ENCODE measurements around the gene CDR2L.
"Not testable (repeated sequence)": the region's sequence is repeated elsewhere in the genome, so short reads cannot be mapped to it uniquely, and the experiment has no call there.

Gene CDR2L

DNA sequence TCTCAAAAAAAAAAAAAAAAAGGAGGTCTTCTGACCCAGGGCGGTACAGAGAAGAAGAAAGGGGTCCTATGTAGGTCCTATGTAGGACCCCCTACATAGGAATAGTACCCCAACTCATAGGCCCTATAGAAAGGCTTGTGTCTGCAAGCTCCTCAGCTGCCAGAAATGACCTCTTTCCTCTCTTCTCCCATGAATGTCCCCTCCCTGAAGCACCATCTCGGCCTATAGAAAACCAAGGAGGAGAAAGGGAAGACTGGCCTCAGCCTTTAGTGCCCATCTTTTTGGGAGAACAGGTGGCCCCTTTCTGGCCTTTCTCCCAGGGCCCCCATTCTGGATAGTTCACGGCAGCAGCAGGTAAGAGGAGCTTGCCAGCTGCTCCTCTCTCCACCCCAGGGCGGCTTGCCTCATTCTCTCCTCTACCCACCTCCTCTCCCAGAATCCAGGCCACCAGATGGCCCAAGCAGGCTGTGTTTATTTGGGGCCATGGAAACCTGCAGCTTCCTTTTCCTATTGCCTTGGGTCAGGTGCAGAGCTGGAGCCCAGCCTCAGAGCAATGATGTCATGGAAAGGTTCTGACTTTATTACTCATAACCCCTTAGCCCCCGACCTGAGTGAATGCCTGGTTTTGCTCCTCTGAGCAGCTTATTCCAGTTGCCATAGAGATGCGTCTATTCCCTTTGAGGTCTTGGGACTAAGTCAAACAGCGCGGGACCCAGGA is 23.4 kb downstream of the CDR2L start:
- DNase-seq (ENCODE audit: low read depth, low spot score): no peak

DNA sequence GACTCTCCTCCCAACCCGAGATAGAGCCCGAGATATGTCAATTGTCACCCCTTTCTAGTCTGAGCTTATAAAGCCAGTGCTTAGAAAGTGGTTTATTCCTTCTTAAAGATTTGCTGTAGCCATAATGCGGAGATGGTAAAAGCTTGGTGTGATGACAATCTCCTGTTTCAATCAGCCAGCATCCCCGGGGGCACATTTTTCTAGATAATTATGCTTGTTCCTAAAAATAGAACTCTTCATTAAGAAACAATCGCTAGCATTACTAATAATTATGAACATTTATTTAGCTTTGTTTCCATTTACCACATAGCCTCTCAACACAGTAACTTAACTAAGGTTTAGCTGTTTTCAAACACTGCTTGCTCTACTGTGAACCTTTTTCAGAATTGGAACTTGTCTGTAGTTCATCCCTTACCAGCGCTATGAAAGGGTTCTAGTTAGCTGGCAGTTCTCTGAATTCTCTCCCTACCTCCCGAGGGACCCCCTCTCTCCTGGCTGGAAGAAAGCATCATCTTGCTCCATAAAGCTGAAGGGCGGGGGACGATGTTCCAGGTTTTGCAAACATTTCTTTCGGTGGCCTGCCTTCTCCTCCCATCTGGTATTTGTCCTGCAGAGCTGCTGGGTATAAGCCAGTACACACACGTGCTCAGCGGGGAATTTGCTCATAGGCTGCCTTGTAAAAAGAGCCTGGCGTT is 24.1 kb downstream of the CDR2L start:
- DNase-seq (ENCODE audit: low read depth, low spot score): no peak

DNA sequence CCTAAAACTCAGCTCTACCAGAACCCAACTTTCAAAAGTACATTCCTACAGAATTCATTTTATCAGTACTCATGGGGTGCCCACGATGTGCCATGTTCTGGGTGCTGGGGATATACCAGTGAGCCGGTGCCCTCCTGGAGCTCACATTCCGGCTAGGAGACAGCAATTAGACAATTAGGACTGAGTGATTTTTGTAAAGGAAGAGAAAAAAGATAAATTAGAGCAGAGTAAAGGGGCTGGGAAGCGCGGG is 24.6 kb downstream of the CDR2L start:
- DNase-seq (ENCODE audit: low read depth, low spot score): no peak

DNA sequence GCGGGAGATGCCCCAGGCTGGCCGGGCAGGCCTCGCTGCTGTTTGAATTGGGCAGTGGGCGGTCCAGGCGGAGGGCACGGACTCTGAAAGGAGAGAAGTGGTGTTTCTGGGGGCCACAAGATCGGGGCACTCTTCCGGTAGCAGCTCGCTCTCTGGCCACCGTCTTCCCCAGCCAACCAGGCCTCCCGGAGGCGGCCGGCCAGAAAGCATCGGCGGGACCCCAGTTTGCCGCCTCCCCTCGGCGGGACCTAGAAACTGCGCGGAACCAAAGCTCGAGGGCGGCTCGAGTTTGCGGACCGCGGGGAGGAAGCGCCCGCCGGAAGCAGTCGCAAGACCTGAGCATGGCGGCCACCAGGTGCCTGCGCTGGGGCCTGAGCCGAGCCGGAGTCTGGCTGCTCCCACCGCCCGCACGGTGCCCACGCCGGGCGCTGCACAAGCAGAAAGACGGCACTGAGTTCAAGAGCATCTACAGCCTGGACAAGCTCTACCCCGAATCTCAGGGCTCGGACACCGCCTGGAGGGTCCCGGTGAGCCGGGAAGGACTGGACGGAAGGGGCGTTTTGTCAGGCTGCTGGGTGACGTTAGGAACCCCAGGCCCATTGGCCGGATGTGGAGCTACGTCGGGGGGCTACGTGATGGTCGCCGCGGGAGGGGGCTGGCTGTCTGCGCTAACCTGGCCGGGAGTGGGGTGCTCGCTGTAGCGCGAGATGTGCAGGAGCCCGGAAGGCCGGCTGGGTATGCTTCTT is 25.1 kb downstream of the CDR2L start, which contains the start of gene MRPL58:
Gene MRPL58, plus strand, starts transcription at position 325 of the 746 bp plus-strand sequence. Its CDS starts 17 bp downstream, at position 342.
- DNase-seq (ENCODE audit: low read depth, low spot score): peak; percentile 41

DNA sequence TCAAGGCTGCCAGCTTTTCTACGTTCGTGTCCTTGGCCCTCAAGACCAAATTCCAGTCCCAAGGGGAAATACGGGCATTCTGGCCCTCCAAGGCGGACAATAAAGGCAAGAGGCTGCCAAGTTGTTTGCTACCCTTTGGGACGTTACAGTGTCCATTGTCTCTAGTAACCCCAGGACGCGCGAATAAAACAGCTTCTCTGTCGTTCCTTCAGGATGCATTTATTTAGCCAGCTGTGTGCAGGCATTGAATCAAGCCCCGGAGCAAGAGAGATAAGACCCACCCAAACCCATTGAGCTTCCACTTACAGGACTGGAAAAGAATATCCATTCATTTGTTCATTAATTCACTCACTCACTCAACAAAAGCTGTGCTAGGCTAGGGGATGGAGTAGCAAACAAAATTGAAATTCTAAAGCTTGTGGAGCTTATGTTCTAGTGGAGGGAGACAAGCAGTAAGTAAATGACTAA is 25.7 kb downstream of the CDR2L start:
- no peak for DNase-seq (ENCODE audit: low read depth, low spot score)

DNA sequence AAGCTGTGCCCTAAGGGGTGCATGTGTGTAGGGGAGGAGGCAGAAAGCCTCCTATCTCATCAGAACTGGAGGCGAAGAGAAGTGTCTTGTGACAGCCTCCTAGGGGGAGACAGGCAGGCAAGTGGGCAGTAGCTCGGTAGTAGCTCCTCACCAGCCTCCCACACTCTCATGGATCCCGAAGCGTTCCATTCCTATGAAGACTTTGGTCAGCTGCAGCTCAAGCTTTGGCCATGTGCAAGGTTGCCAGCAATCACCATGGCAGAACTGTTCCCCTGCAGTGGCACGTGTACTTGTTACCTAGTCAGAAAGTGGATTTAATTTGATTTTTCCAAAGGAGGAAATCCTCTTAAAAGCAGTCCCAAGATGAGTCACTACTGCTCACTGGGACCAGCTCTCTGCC is 31.7 kb downstream of the CDR2L start:
- no peak for DNase-seq (ENCODE audit: low read depth, low spot score)

DNA sequence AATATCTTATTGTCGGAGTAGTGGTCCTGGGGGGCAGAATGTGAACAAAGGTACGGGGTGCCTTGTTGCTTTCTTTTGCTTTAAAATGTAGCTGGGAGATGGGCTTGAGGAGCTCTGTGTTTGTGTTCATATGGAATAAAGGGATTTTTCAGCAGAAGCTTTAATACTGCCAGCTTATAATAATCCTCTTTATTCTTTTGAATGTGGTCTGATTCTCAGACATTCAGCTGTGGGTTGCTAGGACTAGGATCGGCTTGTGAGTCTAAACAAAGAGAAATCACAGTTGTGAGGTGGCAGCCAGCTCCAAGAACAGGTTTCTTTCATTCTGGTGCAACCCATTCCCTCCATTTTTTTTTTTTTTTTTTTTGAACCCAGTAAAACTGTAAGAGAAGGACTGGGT is 32.3 kb downstream of the CDR2L start:
- no peak for DNase-seq (ENCODE audit: low read depth, low spot score)

DNA sequence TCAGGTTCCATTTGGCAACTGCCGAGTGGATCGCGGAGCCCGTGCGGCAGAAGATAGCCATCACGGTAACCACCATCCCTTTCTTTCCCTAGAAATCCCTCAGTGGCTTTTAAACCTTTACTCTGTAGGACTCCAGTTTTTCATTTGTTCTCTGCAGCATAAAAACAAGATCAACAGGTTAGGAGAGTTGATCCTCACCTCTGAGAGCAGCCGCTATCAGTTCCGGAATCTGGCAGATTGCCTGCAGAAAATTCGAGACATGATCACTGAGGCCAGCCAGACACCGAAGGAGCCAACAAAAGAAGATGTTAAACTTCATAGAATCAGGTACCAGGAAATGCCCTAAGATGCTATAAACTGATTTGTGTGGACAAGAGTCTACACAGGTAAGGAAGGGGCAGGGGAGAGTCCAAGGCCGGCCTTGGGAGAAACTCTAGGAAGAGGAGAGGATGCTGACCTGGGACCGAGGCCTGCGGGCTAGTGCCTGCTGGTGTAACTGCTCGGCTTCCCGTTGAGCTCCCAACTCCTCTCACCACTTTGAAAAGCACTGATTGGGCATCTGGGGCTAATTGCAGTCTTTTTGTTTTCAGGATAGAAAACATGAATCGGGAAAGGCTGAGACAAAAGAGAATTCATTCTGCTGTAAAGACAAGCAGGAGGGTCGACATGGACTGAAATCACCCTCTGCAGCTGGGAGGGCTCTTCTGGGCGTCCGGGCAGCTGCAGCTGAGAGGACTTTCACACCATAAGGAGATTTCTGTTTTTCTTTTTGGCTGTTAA is 33.1 kb downstream of the CDR2L start:
- DNase-seq (ENCODE audit: low read depth, low spot score): no peak

DNA sequence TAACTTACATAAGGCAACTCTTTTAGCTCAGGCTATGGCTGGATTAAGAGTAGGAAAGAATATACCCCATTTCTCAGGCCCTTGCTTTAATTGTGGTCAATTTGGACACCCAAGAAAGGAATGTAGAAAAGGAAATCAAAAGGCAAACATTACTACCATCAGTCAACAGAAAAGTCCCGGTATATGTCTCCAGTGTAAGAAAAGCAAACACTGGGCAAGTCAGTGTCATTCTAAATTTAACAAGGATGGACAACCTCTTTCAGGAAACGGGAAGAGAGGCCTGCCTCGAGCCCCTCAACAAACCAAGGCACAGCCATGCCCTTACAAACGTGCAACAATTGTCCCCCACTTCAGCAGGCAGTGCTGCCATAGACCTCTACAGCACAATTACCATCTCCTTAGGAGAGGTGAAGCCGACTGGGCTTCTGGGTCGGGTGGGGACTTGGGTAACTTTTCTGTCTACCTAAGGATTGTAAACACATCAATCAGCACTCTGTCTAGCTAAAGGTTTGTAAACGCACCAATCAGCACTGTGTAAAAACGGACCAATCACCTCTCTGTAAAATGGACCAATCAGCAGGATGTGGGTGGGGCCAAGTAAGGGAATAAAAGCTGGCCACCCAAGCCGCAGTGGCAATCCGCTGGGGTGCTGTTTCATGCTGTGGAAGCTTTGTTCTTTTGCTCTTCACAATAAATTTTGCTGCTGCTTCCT is 37.4 kb downstream of the CDR2L start:
- no peak for DNase-seq (ENCODE audit: low read depth, low spot score)

DNA sequence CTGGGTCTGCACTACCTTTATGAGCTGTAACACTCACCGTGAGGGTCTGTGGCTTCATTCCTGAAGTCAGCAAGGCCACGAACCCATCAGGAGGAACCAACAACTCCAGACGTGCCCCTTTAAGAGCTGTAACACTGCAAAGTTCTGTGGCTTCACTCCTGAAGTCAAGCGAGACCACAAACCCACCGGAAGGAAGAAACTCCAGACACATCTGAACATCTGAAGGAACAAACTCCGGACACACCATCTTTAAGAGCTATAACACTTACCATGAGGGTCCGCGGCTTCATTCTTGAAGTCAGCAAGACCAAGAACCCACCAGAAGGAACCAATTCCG is 37.9 kb downstream of the CDR2L start:
- DNase-seq (ENCODE audit: low read depth, low spot score): not testable (repeated sequence)

DNA sequence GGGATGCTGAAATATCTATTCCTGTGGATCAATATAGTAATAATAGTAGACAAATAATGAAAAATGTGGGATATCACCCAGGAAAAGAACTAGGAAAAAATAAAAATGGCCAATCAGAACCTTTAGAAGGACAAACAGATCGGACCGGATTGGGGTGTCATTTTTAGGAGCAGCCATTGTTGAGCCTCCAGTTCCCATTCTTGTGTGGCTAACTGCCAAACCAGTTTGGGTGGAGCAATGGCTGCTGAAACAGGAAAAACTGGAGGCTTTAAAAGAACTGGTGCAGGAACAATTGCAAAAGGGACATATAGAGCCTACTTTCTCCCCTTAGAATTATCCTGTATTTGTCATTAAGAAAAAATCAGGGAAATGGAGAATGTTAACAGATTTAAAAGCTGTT is 39.2 kb downstream of the CDR2L start:
- not testable (repeated sequence) for DNase-seq (ENCODE audit: low read depth, low spot score)

DNA sequence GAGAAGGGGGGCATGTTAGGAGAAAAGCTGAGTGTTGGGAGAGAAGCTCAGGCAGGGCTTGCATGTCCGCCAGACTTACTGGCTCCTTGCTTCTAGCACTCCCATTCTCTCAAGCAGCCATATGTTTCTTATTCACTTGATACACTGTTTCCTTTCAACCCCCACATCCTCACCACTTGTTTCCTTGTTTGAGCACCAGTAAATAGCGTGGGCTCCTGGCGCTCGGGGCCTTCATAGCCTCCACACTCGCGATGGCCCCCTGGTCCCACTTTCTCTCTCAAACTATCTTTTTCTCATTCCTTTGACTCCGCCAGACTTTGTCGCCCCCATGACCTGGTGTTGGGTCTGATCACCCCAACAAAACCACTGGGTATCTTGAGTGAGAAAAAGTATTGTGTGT is 42.7 kb downstream of the CDR2L start:
- no peak for DNase-seq (ENCODE audit: low read depth, low spot score)

DNA sequence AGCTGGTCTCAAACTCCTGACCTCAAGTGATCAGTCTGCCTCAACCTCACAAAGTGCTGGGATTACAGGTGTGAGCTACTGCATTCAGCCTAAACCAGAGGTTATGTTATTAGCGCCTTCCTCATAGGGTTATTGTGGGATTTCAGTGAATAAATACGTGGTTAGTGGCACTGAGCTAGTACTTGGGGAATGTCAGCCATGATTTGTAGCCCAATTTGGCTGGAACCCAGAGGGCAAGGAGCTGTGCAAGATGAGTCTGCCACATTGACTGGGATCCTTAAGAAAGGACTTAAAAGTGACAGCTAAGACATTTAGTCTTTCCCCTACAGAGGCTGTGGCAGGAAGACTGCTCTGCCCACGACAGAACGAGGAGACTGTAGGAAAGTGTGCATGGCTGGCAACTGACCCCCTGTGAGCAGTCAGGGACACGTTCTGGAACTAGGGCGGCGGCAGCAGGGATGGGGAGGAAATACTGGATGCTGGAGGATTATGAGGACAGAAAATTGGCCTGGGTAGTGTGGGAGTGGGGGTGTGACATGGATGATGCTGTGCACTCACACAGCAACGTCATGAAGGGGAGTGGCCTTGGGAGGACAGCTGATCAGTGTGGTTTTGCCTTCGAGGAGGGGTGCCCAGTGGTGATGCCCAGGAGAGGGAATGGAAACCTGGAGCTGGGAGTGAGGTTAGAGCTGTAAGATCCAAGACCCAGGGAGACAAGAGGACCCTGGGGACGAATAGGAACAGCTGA is 44.7 kb downstream of the CDR2L start:
- DNase-seq (ENCODE audit: low read depth, low spot score): no peak

DNA sequence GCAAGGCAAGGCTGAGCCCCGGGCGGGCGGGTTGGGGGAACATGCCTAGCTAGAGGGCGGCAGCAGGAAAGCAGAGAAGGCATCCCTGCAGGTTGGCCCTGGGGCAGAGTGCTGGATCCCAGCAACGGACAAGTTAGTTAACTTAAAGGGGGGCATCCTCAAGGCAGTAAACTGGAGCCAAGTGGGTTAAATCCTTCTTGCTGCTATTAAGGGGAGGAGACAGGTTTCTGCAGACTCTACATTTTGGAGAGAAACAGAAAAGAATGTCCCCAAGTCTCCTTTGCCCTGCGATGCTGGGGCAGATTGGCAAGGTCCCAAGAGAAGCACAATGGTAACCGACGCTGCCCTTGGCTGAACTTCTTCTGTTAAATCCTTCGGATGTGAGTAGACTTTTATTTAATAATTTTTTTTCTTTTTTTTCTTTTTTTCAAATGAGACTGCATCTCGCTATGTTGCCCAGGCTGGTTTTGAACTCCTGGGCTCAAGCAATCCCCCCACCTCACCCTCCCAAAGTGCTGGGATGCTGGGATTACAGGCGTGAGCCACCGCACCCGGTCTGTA is 45.4 kb downstream of the CDR2L start:
- no peak for DNase-seq (ENCODE audit: low read depth, low spot score)

DNA sequence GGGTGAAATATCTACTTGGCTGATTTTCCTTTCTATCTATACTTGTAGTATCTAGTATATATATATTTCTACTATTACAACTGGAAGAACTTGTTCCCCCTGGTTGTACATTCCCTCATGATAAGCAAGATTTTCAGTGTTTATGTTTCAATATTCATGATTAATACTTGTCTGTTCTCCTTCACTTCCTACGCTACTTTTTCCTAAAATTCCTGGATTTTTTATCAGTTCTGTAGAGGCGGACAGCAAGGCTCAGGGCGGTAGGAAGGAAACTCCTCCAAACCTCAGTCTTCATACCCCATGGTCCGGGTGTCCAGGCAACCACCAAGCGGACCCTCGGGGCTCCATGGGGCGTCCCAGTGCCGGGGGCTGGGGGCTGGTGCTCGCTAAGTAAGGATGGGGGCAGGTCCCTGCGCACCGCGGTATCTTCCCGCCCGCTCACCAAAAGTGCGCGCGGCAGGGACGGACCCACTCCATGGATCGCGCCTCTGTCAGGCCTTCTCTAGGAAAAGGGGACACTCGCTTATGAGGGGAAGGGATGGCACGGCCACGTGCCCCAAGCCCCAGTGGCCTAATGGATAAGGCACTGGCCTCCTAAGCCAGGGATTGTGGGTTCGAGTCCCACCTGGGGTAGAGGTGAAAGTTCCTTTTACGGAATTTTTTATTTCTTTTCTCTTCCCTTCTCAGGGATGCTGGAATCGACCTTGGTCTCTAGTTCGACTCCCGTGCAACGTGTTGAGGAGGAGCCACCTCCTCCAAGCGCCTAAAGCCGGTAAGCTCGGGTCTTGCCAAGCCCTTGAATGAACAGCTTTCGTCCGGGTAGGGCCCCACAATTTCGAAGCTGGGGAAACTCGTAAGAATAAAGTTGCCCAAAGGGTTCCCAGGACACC is 46.2 kb downstream of the CDR2L start:
- peak; percentile 68 for DNase-seq (ENCODE audit: low read depth, low spot score)

DNA sequence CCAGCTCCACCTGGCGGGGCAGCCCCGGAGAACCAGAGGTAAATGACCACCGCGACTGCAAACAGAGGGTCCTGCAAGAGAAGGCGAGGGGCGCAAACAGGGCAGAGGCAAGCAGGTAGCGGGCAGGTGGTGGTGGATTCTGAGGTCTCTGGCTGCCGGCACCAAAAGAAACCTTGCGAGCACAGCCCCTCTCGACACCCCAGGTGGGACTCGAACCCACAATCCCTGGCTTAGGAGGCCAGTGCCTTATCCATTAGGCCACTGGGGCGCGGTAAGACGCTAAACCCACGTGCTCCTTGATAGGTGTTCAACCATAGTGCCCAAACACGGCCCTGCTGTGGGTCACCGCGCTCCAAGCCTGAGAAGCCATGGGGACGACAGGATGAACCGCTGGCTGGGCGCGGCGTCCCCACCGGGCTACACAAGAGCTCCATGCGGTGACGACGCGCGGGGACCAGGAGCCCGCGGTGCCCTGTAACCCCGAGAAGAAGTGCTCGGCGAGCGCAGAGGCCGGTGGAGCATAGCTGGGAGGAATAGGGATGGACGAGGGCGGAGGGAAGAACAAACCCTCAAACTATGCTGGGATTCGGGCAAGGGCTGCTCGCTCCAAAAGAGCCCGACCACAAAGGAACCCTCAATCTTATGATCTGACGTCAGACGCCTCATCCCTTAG is 46.9 kb downstream of the CDR2L start:
- peak; percentile 55 for DNase-seq (ENCODE audit: low read depth, low spot score)

DNA sequence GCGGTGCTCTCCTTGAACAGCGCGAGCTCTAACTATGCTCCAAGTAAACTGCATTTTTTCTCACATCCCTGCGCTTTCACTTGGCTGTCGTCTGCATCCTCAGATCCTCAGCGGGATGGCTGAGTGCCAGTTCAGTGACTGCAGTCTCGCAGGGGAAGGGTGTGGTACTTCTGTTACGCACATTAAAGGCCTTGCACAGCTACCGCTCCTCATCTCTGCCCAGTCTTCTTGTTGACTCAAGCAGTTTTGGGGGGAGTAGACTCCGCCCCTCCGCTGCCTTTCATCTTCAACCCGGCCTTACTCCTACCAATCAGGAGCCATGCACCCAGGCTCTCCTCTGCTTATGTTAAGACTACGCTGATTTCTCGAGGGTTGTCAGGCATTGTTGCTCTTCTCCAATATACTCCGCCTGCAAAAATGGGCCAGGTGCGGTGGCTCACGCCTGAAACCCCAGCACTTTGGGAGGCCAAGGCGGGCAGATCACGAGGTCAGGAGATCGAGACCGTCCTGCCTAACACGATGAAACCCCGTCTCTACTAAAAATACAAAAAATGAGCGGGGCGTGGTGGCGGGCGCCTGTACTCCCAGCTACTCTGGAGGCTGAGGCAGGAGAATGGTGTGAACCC is 49.3 kb downstream of the CDR2L start:
- DNase-seq (ENCODE audit: low read depth, low spot score): no peak

DNA sequence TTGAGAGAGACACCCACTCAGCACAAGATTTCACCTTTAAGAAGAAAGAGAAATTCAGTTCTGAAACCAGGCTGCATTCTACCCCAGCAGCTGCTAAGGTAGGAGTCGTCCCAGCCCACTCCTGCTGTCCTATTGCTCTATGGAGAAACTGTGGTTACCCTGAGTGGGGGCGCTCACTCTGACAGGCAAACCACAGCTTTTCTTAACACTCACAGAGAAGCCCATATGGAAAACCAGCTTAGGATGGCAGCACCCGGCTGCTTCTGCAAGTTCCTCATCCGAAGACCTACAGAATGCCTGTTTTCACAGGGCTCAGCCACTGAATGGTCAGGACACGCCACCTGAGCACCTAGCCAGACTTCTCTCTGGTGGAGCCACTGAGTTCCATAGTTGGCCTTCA is 51.8 kb downstream of the CDR2L start:
- no peak for DNase-seq (ENCODE audit: low read depth, low spot score)

All from brain pericyte (primary cell).